Measurements from ENCODE around the gene TRIM56. TPM values are rescaled to one million over a fixed set of nuclear protein-coding genes. Genes with fewer than 3 reads are reported as not detected.
"Not testable (repeated sequence)": the region's sequence is repeated elsewhere in the genome, so short reads cannot be mapped to it uniquely, and the experiment has no call there.

Gene TRIM56
- total RNA-seq, 3 donors from 2014 or later: 47.9 to 55.3 (median 53.9) TPM

DNA sequence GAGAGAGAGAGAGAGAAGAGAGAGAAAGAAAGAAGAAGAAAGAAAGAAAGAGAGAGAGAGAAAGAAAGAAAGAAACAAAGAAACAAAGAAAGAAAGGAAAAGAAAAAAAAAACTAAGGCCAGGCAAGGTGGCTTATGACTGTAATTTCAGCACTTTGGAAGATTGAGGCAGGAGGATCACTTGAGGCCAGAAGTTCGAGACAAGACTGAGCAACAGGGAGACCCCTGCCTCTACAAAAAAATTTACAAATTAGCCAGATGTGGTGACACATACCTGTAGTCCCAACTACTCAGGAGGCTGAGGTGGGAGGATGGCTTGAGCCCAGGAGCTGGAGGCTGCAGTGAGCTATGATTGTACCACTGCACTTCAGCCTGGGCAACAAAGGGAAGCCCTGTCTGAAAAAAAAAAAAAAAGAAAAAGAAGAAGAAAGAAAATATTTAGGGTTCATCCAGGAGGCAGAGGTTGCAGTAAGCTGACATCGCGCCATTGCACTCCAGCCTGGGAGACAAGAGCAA lies 44.4 kb downstream of the TRIM56 start:
- Histone ChIP-seq H3K36me3 (ENCODE audit: low read depth) (no peaks in the 10 kb centered on the region), H3K4me3 (no peak overlapping the region), H3K4me1 (ENCODE audit: low read depth) (no peaks in the 10 kb centered on the region), H3K9me3 (no peaks in the 10 kb centered on the region)
- intact Hi-C loops (cut with DNase I, micrococcal nuclease): no loop called here
- DNase-seq: no peak
- no peak for ATAC-seq
- TF ChIP-seq, protein P1, sequence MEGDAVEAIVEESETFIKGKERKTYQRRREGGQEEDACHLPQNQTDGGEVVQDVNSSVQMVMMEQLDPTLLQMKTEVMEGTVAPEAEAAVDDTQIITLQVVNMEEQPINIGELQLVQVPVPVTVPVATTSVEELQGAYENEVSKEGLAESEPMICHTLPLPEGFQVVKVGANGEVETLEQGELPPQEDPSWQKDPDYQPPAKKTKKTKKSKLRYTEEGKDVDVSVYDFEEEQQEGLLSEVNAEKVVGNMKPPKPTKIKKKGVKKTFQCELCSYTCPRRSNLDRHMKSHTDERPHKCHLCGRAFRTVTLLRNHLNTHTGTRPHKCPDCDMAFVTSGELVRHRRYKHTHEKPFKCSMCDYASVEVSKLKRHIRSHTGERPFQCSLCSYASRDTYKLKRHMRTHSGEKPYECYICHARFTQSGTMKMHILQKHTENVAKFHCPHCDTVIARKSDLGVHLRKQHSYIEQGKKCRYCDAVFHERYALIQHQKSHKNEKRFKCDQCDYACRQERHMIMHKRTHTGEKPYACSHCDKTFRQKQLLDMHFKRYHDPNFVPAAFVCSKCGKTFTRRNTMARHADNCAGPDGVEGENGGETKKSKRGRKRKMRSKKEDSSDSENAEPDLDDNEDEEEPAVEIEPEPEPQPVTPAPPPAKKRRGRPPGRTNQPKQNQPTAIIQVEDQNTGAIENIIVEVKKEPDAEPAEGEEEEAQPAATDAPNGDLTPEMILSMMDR (IDR thresholded peaks at IDR 0.05): no peak

DNA sequence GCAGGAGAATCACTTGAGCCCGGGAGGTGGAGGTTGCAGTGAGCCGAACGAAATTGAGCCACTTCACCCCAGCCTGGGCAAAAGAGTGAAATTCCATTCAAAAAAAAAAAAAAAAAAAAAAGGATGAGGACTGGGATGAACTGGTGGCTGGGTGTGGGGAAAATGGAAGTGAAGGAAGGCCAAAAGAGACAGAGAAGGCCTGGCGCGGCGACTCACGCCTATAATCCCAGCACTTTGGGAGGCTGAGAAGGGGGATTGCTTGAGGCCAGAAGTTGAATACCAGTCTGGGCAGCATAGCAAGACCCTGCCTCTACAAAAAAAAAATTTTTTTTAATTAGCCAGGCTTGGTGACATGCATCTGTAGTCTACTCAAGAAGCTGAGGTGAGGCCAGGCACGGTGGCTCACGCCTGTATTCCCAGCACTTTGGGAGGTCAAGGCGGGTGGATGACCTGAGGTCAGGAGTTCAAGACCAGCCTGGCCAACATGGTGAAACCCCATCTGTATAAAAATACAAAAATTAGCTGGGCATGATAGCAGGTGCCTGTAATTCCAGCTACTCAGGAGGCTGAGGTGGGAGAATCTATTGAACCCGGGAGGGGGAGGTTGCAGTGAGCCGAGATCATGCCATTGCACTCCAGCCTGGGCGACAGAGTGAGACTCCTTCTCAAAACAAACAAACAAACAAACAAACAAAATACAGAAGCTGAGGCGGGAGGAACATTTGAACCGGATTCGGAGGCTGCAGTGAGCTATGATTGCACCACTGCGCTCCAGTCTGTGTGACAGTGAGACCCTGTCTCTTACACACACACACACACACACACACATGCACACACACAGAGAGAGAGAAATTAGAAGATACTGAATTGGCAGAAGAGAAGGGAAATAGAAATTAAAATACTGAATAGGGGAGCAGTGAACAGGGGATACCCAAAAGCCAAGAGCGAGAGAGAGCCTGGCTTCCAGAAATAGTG lies 47.6 kb downstream of the TRIM56 start:
- H3K9me3 ChIP-seq; H3K36me3 ChIP-seq (ENCODE audit: low read depth); ATAC-seq; H3K4me1 ChIP-seq (ENCODE audit: low read depth); H3K4me3 ChIP-seq; intact Hi-C loops (cut with DNase I, micrococcal nuclease); DNase-seq: not testable (repeated sequence)

DNA sequence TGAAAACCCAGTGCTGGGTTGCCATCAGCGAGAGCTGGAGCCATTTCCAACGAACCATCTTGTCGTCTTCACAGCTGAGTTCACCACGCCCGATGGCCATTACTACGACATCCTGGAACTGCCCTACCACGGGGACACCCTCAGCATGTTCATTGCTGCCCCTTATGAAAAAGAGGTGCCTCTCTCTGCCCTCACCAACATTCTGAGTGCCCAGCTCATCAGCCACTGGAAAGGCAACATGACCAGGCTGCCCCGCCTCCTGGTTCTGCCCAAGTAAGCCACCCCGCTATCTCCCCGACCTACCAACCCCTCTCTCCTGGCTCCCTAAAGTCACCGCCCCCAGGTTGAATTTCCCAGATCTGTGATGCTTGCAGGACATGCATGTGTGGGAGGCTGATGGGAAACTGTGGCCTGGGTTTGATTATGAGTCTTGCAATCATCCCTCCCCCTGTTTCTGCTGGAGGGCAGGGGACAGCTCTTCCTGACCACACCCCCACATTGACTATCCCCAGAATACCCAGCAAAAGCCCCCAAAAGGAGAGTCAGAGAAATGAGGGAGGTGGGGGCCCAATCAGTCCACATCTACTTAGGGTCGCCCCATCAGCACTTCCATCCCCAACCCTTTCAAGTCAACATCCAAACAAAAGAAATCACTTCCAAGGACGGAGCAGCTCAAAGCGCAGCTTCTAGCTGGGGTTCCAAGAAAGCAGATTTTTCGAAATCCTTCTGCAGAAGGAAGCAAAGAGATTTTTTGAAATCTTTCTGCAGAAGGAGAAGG lies 48.5 kb downstream of the TRIM56 start:
- TF ChIP-seq, protein P1 (IDR thresholded peaks at IDR 0.05): no peak
- ATAC-seq: no peak
- DNase-seq: no peak
- intact Hi-C loops (cut with DNase I, micrococcal nuclease): no loop called here
- Histone ChIP-seq H3K4me3 (no peak overlapping the region), H3K9me3 (no peaks in the 10 kb centered on the region), H3K4me1 (ENCODE audit: low read depth) (no peaks in the 10 kb centered on the region), H3K36me3 (ENCODE audit: low read depth) (no peaks in the 10 kb centered on the region)

DNA sequence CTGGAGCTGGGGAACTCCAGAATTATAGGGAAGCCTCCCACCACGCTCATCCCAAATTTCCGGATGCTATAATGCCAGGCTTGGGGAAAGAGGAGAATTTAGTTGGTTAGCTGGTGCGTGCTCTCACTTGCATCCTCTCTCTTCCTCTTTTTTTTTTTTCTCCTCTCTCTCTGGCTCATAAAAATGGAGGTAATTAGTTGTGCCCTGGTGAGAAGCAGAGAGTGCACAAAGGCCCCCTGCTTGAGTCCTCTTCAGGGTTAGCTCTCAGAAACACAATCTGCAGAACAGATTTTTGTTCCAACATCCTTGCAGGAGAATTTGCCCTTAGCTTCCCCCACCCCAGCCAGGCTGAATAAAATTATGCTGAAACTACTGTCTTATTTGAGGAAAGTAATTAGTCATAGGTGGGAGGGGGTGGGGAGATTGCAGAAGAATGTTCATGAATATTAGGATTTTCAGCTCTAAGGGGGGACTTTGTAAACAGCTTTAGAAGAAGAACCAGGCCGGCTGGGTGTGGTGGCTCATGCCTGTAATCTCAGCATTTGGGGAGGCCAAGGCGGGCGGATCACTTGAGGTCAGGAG lies 49.2 kb downstream of the TRIM56 start:
- no peak for ATAC-seq
- Histone ChIP-seq H3K36me3 (ENCODE audit: low read depth) (no peaks in the 10 kb centered on the region), H3K4me3 (no peak overlapping the region), H3K4me1 (ENCODE audit: low read depth) (no peaks in the 10 kb centered on the region), H3K9me3 (no peaks in the 10 kb centered on the region)
- TF ChIP-seq, protein P1 (IDR thresholded peaks at IDR 0.05): no peak
- intact Hi-C loops (cut with DNase I, micrococcal nuclease): no loop called here
- DNase-seq: no peak

DNA sequence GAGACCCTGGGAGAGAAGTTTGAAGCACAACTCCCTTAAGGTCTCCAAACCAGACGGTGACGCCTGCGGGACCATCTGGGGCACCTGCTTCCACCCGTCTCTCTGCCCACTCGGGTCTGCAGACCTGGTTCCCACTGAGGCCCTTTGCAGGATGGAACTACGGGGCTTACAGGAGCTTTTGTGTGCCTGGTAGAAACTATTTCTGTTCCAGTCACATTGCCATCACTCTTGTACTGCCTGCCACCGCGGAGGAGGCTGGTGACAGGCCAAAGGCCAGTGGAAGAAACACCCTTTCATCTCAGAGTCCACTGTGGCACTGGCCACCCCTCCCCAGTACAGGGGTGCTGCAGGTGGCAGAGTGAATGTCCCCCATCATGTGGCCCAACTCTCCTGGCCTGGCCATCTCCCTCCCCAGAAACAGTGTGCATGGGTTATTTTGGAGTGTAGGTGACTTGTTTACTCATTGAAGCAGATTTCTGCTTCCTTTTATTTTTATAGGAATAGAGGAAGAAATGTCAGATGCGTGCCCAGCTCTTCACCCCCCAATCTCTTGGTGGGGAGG lies 52.5 kb downstream of the TRIM56 start:
- no peaks in the 10 kb centered on the region for H3K36me3 ChIP-seq (ENCODE audit: low read depth)
- DNase-seq: no peak
- H3K4me1 ChIP-seq (ENCODE audit: low read depth): no peaks in the 10 kb centered on the region
- intact Hi-C loops (cut with DNase I, micrococcal nuclease): no loop called here
- no peak overlapping the region for H3K4me3 ChIP-seq
- TF ChIP-seq, protein P1 (IDR thresholded peaks at IDR 0.05): no peak
- peak; percentile 49 for ATAC-seq
- no peaks in the 10 kb centered on the region for H3K9me3 ChIP-seq

All from mucosa of descending colon (tissue), 3 donors.